GM19397 (cell line): ENCODE results near the gene PRKAR2B.

Experiments
- ATAC-seq: cut with Tn5 transposase; IDR thresholded peaks from one replicate; pipeline ENCODE4 v1.9.1; 2021; ENCODE audit warnings: mild to moderate bottlenecking, moderate library complexity; ENCODE audit not compliant: unreplicated experiment

PRKAR2B gene

DNA sequence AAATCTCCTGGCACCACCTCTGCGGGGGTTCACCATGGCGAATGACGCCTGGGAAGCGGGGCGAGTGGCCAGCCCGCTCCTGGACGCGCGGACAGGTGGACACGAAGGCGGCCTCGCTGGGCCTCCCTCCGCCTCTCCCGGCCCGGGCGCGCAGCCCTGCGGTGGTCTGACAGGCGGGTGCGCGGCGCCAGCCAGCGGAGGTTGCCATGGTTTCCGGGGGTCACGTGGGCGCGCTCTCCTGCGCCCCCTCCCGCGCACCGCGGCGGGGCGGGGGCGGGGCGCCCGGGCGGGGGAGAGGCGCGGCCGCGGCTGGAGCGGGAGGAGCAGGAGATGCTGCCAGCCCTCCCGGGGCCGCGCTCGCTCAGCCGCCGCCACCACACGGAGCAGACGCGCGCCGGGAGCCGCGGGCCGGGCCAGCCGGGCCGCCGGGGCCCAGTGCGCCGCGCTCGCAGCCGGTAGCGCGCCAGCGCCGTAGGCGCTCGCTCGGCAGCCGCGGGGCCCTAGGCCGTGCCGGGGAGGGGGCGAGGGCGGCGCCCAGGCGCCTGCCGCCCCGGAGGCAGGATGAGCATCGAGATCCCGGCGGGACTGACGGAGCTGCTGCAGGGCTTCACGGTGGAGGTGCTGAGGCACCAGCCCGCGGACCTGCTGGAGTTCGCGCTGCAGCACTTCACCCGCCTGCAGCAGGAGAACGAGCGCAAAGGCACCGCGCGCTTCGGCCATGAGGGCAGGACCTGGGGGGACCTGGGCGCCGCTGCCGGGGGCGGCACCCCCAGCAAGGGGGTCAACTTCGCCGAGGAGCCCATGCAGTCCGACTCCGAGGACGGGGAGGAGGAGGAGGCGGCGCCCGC, at the start of gene PRKAR2B:
PRKAR2B (plus strand) TSS at position 359 of the 848 bp plus-strand sequence; CDS start at position 562, 203 bp downstream.
- ATAC-seq = peak; percentile 87

DNA sequence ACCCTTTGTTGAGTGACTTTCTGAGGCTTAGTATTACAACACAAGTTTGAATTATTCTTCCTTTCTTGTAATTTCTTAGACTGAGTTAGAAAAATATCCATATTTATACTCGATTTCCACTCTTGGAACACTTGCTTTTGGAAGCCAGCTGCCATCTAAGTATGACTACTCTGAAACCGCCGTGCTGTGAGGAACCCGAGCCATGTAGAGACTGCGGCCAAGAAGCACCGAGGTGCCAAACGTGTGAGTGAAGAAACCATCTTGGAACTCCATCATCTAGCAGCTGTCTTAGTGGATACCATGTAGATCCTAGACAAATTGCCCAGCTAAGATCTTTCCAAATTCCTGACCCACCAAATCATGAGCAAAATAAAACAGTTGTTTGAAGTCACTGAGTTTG, 49.7 kb upstream of the PRKAR2B start:
- no peak for ATAC-seq

DNA sequence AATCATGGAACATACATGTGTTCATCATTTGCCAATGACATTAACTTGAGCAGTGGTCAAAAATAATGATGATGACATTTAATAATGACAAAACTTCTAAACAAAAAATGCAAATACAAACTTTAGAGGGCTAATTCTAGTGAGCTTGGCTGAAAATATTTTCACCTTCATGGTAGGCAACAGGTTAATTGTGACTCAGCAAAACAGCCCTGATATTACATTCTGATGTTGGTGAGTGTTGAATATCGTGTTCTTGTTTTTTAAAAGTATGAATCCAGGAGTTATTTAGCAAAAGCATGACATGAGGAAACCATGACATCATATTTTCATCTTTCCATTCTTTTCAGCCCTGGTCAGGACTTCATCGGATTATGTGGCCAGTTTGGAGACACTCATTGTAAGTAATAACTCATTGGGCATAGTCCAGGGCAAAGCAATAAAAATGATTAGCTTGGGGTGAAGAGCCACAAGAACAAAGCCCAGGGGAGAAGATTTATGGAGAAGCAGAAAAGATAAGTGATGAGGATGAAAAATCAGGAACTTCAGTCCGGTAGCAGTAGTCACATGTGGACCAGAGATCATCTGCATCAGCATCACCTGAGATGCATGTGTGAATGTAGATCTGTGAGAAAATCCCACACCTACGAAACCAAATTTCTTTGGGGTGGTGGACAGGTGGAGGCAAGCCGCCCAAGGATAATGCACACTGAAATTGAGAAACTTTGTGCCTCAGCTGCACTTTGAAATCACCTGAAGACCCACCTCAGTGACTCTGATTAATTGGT, 46.8 kb upstream of the PRKAR2B start:
- ATAC-seq = no peak

DNA sequence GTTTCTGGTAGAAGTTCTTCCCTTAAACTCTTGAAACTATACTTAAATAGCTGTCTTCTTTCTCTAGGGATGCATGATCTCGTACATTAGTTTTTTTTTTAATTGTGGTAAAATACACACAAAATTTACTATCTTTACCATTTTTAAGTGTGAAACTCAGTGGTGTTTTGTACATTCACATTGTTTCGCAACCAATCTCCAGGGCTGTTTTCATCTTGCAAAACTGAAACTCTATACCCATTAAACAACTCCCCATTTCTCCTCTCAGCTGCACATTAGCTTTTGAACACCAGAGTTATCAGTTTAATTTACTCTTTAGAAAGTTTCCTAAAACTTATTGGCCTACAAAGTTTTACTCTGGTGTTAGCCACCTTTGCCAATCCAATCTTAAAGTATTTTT, 45.5 kb upstream of the PRKAR2B start:
- ATAC-seq = no peak

DNA sequence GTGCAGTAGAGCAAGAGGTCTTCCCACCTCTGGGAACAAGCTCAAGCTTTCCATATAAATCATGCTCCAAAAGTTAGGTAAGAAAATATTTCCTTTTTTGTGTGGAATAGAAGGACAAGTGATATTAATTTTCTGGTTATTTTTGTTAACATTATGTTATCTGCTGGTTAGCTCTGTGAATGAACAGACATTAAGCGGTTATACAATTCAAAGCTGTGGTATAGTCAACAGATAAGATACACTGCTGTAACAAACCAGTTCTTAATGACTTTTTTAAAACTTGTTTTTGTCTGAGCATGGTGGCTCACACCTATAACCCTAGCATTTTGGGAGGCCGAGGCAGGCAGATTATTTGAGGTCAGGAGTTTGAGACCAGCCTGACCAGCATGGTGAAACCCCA, 43.0 kb upstream of the PRKAR2B start:
- ATAC-seq = no peak

DNA sequence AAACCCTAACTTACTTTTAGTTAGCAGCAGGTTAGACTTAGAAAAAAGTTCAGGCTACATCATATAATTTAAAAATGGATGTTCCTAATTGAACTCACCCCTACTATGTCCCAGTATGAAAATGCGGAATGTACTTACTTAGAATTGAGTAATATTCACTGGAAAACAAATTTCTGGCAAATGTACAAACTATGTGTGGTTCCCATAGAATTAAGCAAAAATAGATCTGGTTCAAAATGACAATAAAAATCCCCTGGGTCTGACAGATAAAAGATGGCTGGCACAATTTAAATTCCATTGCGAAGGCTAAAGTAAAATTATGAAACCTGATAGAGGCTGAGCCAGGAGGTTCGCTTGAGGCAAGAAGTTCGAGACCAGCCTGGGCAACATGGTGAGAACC, 42.4 kb upstream of the PRKAR2B start:
- no peak for ATAC-seq

DNA sequence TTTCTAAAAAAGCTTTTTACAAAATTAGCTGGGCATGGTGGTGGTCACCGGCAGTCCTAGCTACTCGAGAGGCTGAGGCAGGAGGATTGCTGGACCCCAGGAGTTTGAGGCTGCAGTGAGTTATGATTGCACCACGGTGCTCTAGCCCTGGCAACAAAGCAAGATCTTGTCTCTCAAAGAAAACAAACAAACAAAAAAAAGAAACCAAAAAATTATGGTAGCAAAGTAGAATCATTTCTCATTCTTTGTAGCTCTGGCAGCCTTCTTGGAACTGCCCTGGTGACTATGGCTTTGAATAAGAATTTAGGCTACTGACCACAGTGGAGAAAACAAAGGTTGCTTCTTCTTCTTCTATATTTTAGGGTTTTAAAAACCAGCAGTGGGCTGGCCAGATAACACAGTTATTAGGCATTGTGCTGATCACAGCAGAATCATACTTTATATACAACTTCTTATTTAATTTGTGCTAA, 41.9 kb upstream of the PRKAR2B start:
- ATAC-seq = no peak

DNA sequence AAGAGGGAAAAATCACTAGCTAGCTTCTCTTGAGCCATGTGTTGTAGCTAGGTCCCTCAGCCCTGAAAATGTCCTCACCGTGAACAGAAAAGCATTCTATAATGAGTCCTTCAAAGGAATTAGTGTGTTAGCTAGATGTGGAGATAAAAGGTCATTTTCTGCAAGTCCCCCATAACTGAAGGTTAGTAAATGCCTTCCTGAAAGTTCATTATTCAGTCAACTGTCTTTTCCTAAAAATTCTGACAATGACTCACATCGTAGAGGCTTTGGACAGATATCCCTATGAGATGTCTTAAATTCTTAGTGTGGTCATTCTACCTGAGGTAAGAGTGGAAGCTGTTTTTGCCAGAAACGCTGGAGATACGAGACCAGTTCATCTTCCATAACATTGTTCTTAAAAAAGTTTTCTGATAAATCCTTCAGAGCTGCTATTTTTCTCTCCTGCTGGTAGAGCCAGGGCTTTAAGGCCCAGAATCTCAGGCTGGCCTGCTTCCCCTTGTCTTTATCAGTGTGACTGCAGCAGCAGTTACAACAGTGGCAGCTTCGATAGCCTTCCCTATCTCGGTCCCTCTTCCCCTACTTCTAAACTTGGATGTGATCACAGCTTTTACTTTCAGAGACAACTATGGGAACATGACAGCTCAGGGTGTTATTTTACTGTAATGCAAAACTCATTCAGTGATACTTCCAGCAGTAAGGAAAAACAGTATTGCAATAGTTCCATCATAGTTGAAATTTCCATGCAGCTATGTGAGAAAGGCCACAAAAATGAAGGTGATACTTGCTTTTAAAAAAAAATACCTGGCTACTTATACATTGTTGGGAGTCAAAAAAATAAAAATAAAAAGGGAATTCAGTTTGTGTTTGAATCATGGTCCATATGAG, 37.3 kb upstream of the PRKAR2B start:
- no peak for ATAC-seq

DNA sequence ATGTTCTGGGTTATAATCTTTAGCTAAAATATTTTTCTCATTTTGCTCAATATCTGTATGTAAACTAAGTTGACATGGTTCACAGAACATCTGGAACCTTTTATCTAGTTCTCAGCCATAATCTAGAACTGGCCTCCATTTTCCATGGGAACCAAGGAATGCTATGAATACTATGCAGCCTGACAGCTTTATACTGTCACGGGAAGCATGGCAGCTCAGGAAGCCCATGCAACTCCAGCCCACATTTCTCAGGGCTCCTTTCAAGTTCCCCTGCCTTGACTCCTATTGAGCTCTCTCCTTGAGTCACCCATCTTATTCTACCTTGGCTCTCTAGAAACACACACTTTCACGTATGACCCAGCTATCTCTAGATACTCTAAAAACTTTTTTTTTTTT, 36.6 kb upstream of the PRKAR2B start:
- ATAC-seq = no peak

DNA sequence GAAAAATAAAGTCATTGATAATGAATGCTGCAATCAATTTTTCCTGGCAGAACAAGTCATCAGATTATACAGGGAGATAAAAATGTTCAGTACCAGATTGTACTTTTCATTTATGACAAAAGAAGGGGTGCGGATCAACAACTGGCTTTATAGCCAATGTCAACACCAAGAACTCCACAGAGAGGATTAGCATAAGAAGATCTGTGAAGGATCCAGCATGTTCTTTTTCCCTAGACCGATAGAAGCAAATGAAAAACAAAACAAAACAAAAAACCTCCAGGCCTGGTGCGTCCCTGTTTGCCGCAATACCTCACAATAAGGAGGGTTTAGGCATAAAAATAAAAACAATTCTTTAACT, 34.7 kb upstream of the PRKAR2B start:
- no peak for ATAC-seq

DNA sequence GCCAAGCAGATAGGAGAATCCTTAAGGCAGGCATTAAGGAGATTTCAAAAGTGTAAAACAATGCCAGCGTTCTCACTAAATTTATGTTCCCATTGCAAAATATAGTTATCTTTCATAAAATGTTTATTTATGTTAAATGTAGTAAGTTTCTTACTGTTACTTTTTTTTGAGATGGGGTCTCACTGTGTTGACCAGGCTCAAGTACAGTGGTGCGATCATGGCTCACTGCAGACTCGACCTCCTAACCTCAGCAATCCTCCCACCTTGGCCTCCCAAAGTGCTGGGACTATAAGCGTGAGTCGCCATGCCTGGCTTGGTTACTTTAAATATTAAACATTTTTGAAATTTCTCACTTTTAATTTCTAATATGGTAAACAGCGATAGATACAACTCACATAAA, 31.8 kb upstream of the PRKAR2B start:
- ATAC-seq = no peak

DNA sequence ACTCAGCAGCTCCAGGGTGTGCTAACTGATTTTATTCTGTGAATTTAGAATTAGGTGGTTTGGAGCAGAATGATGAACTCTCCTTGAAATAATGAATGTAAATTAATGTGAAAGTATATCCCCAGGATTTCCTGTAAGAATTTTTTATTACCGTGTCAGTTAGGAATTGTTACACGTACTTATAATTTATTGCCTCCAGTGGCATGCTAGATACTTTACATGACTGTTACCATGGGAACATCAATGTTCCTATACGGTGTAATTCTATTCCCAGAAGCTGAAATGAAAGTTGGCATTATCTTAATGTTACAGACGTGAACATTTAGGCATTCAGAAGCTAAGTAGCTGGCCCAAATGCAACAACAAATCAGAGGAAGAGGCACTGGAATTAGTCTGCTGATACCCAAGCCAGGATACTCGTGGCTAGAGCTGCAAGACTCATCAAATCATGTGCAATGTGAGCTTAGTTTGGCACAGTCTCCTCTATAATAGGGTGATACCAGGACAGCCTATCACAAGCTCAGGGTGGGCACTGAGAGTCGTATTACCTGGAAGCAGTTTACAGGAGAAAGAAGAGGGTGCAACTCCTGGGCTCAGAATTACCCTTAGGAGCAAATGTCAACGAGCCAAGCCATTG, 30.0 kb upstream of the PRKAR2B start:
- no peak for ATAC-seq

DNA sequence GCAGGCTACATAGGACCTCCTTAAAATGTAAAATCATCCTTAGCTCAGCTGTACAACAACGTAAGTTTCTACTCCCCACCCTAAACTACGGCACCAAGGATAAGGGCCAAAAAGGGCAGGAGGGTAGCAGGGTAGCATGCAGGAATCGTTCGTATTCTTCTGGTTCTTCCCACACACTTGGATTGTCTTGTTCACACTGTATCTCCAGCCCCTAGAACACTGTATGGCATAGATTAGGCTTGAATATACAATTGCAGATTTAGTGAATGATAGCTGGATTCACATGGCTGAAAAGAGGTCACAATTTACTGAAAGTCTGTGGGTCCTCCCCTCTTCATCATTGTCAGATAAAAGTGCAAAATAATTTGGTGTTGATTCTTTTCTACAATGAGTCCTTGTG, 28.2 kb upstream of the PRKAR2B start:
- no peak for ATAC-seq

DNA sequence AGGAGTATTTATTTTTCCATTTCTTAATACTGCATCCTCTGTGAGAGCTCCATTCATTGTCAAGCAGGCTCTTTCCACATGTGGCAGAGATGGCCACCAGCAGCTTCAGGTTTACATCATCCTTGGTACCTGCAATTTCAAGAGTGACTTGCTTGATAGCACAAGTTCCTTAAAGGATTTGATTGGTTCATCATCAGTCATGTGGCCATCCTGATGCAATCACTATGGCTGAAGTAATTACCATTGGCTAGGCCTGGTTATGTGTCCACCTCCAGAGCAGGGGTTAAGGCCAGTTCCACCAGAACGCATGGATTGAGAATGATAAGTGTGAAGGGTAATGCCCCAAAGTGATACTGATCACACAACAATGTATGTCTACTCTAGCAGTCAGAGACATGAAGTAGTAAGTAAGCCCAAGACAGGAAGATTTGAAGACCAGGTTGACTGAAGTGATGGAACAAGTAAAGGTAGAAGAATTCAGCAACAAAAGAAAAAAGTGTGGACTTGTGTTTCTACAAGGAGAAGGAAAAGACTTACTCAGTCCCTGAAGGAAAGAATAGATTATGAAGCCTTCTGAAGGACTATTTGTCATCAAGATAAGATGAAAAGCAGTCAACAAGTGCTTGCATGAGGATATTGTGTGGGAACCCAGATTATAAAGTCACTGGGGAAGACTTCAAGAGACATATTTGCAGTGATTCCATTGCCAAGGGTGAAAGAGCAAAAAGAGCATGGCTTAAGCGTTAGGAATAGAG, 26.4 kb upstream of the PRKAR2B start:
- no peak for ATAC-seq

DNA sequence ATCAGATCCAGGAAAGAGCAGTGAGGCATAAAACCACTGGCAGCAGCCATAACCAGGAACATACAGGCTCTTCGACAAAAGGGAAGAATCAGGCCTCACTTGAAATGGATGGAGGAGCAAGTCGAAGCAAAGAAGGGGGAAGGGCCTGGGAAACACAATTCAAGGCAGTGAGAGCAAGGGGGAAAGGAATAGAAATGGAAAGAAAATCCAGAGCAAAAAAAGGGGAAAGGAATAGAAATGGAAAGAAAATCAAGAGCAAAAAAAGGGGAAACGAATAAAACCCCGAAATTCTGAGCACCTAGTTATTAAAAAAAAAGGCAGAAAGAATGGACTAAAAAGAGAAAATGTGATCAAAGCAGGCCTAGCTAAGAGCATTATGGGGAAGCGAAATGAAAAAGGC, 24.1 kb upstream of the PRKAR2B start:
- ATAC-seq = no peak

DNA sequence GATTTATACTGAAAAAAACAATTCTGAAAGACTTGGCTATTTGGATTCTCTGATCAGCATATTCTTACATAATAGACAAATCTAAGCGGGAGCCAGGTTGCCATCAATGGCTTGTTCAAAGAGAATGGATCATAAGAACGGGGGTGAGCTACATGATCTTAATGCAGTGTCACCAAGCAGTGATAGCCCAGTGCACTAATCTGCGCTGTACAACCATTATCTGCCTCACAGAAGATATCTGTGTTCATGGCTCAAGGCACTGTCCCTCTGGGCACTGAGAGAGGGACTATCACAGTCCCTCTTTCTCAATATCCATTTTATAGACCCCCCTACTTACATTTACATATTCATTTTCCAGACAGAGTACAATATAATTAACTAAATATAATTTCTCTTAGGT, 22.9 kb upstream of the PRKAR2B start:
- ATAC-seq = no peak

DNA sequence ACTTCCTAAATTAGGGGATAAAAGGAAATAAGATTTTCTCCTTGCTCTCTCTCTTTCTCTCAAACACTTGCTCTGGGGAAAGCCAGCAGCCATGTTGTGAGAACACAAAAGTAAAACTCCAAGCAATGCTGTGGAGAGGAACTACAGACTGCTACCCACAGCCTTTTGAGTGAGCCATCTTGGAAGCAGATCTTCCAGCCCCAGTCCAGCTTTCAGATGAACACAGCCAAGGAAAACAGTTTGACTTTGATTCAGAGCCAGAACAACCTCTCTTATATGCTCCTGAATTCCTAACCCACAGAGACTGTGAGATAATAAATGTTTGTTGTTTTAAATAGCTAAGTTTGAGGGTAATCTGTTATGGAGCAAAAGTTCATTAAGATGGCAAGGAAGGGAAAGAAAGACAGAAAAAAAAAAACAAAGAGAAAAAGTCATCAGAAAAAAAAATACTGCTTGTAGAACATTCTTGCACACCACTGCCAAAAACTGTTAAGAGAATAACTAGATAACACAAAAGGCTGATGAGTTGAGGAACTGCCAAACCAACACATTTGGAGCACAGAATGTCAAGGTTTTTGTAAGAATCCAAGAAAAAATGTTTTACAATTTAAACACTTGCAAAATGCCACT, 20.9 kb upstream of the PRKAR2B start:
- no peak for ATAC-seq

DNA sequence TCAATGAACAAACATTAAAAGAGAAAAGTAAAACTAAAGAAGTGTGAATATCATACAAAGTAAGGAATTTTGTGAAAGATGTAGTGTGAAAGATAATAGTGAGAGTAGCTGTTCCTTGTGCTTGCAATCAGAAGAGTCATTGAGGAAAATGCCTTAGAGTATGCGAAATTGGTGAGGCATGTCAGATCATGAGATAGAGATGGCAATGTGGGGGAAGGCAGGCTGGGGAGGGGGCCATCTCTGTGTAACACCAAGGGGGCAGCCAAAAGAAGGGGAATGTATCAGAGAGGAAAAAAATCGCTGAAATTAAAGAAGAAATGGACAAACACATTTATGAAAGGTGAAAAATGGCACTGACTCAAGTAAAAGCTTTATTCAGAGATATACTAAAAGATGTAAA, 19.6 kb upstream of the PRKAR2B start:
- no peak for ATAC-seq

DNA sequence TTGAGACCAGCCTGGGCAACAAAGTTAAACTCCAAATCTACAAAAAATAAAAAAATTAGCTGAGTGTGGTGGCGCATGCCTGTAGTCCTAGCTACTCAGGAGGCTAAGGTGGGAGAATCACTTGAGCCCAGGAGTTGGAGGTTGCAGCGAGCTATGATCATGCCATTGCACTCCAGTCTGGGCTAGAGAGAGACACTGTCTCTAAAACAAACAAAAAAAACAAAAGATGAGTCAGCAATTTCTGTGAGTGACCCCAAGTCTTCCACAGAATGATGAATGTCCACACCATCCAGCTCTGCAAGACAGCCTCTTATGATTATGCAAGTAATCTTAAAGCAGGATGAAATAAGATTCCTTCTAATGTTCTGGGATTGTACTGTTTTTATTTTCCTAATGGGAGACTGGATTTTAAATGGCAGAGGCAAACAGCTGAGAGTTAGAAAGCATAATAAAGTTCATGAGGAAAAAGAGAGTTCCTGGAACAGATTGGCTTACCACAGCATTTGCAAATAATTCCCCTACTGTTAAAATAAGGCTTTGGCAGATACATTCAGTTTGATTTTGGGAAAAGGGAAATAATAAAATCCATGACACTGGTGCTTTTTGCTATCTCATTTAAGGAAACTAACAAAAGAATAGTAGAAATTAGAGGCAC, 18.9 kb upstream of the PRKAR2B start:
- ATAC-seq = no peak
